GM12801 (cell line): ENCODE data around the gene SLC22A2.

Source experiments
- CTCF ChIP-seq: IDR thresholded peaks from one replicate; pipeline ENCODE4 v1.5.1; 2011; ENCODE audit warnings: control low read depth; ENCODE audit not compliant: insufficient read length; ENCODE audit errors: extremely low read depth

Gene SLC22A2

GRCh38 chr6:160258346-160259142, at the start of gene SLC22A2:
SLC22A2 (minus strand) TSS chr6:160258821; CDS start chr6:160258757, 64 bp downstream.
- TF ChIP-seq CTCF, result no peak

- no peak for TF ChIP-seq CTCF
Observed at GRCh38 chr6:160305926-160306713, 47.5 kb upstream of the SLC22A2 start.

- no peak for TF ChIP-seq CTCF
Observed at GRCh38 chr6:160303806-160304205, 45.2 kb upstream of the SLC22A2 start.

GRCh38 chr6:160301339-160301738, 42.7 kb upstream of the SLC22A2 start:
- no peak for TF ChIP-seq CTCF

GRCh38 chr6:160300076-160300695, 41.6 kb upstream of the SLC22A2 start:
- no peak for TF ChIP-seq CTCF

- no peak for TF ChIP-seq CTCF
Observed at GRCh38 chr6:160299559-160299958, 40.9 kb upstream of the SLC22A2 start.

GRCh38 chr6:160298121-160298520, 39.5 kb upstream of the SLC22A2 start:
- TF ChIP-seq CTCF, result no peak
